Activated CD4-positive, alpha-beta memory T cell treated with anti-CD3 and anti-CD28 coated beads, Interleukin-2, amount 10 ng/mL, durations not matched to agents 7 days and 5 days (primary cell): ENCODE data around the gene SAMD4B. TPM values are rescaled to one million over a fixed set of nuclear protein-coding genes. Genes with fewer than 3 reads are reported as not detected.

Experiments used
- CTCF ChIA-PET: fragments of 350-600 bp; sonication (Branson Sonifier 250); formaldehyde crosslinking; loops from one replicate; lab custom pipeline; 2021; ENCODE audit warnings: antibody characterized with exemption, inconsistent platforms; lab: Charles Lee
- POLR2A ChIA-PET: fragments of 350-600 bp; sonication (Branson Sonifier 250); formaldehyde crosslinking; loops from one replicate; lab custom pipeline; 2021; ENCODE audit warnings: antibody characterized with exemption; lab: Charles Lee
- DNase-seq: peaks from one replicate; pipeline ENCODE4 v3.0.0-alpha.2; 2020
- H3K27ac Mint-ChIP-seq: one replicate; pipeline ENCODE4 v1.8.0; 2021; ENCODE audit warnings: mild to moderate bottlenecking, mixed read lengths
- H3K27me3 Mint-ChIP-seq: one replicate; pipeline ENCODE4 v1.8.0; 2021; ENCODE audit warnings: mixed read lengths
- H3K36me3 Mint-ChIP-seq: one replicate; pipeline ENCODE4 v1.8.0; 2021; ENCODE audit warnings: low read depth, mixed read lengths
- H3K4me1 Mint-ChIP-seq: one replicate; pipeline ENCODE4 v1.8.0; 2021; ENCODE audit warnings: mixed read lengths
- H3K4me3 Mint-ChIP-seq: one replicate; pipeline ENCODE4 v1.8.0; 2021; ENCODE audit warnings: mild to moderate bottlenecking, mixed read lengths
- H3K9me3 Mint-ChIP-seq: one replicate; pipeline ENCODE4 v1.8.0; 2021; ENCODE audit warnings: mixed read lengths
- total RNA-seq, 2 experiments: library from RNA; stranded (reverse); gene quantifications; one replicate each; pipeline ENCODE4 v1.2.3, GENCODE V29; 2021

Gene SAMD4B
- total RNA-seq, 2 experiments from 2014 or later: 53.9 to 54.8 TPM

- Mint-ChIP-seq H3K4me3 (peak overlapping the region; percentile 68), H3K36me3 (peaks cover 40% of the 10 kb centered on the region), H3K4me1 (peaks cover 75% of the 10 kb centered on the region), H3K27ac (peak overlapping the region; percentile 96), H3K27me3 (no peaks in the 10 kb centered on the region), H3K9me3 (no peaks in the 10 kb centered on the region)
- ChIA-PET POLR2A (interaction anchor here (0.8 to 7.7 kb wide), 15 partner anchors 9 to 444 kb away, joined by 3 to 195 read pairs (median 4); partner anchors contain the start of genes GMFG, PLEKHG2, RPS16 and SAMD4B), CTCF (interaction anchor here (0.8 to 3.5 kb wide), 16 partner anchors 9 to 853 kb away, joined by 3 to 113 read pairs (median 4); partner anchors contain the start of genes EID2, EID2B, GMFG and PLEKHG2)
- peak; percentile 79 for DNase-seq
Measured at GRCh38 chr19:39398297-39398864, 56.2 kb downstream of the SAMD4B start.

GRCh38 chr19:39399668-39400050 lies 57.4 kb downstream of the SAMD4B start:
- Mint-ChIP-seq H3K9me3 (no peaks in the 10 kb centered on the region), H3K36me3 (peaks cover 34% of the 10 kb centered on the region), H3K4me3 (no peak overlapping the region), H3K27me3 (no peaks in the 10 kb centered on the region), H3K27ac (peak overlapping the region; percentile 96), H3K4me1 (peaks cover 75% of the 10 kb centered on the region)
- POLR2A ChIA-PET: interaction anchor here (0.7 to 10.6 kb wide), 7 partner anchors 8 to 64 kb away, joined by 3 to 195 read pairs (median 60); partner anchors contain the start of genes GMFG, MED29, PAF1 and PLEKHG2
- CTCF ChIA-PET: interaction anchor here (2.8 to 3.5 kb wide), 3 partner anchors 8 to 12 kb away, joined by 30 to 113 read pairs (median 57); partner anchors contain the start of genes PLEKHG2 and ZFP36
- DNase-seq: no peak

GRCh38 chr19:39400061-39400460 lies 57.8 kb downstream of the SAMD4B start:
- DNase-seq: no peak
- H3K27ac Mint-ChIP-seq: peak overlapping the region; percentile 96
- peaks cover 76% of the 10 kb centered on the region for H3K4me1 Mint-ChIP-seq
- CTCF ChIA-PET: interaction anchor here (1.3 to 2.8 kb wide), 2 partner anchors 12 to 58 kb away, joined by 4 to 30 read pairs; partner anchors contain the start of genes PLEKHG2 and SAMD4B
- H3K9me3 Mint-ChIP-seq: no peaks in the 10 kb centered on the region
- peaks cover 31% of the 10 kb centered on the region for H3K36me3 Mint-ChIP-seq
- H3K27me3 Mint-ChIP-seq: no peaks in the 10 kb centered on the region
- POLR2A ChIA-PET: interaction anchor here (0.7 to 10.6 kb wide), 5 partner anchors 8 to 64 kb away, joined by 3 to 195 read pairs (median 157); partner anchors contain the start of genes GMFG, MED29, PAF1 and PLEKHG2
- no peak overlapping the region for H3K4me3 Mint-ChIP-seq

GRCh38 chr19:39401070-39401548 lies 58.9 kb downstream of the SAMD4B start:
- H3K36me3 Mint-ChIP-seq: peaks cover 23% of the 10 kb centered on the region
- peaks cover 80% of the 10 kb centered on the region for H3K4me1 Mint-ChIP-seq
- no peaks in the 10 kb centered on the region for H3K27me3 Mint-ChIP-seq
- no peaks in the 10 kb centered on the region for H3K9me3 Mint-ChIP-seq
- CTCF ChIA-PET: interaction anchor here (0.9 to 2.8 kb wide), 8 partner anchors 10 to 443 kb away, joined by 3 to 30 read pairs (median 4); partner anchors contain the start of genes EID2B, MED29, PAF1 and PLEKHG2
- peak overlapping the region; percentile 76 for H3K4me3 Mint-ChIP-seq
- no peak for DNase-seq
- POLR2A ChIA-PET: interaction anchor here (0.7 to 10.6 kb wide), 12 partner anchors 10 to 138 kb away, joined by 3 to 175 read pairs (median 4); partner anchors contain the start of genes GMFG, MED29, PAF1 and PLEKHG2
- peak overlapping the region; percentile 98 for H3K27ac Mint-ChIP-seq

- CTCF ChIA-PET: interaction anchor here (0.5 to 2.8 kb wide), 10 partner anchors 10 to 526 kb away, joined by 3 to 30 read pairs (median 4); partner anchors contain the start of genes EID2B, MED29, PAF1 and PLEKHG2
- no peaks in the 10 kb centered on the region for H3K27me3 Mint-ChIP-seq
Measured at GRCh38 chr19:39401549-39402345, 59.5 kb downstream of the SAMD4B start.

DNA sequence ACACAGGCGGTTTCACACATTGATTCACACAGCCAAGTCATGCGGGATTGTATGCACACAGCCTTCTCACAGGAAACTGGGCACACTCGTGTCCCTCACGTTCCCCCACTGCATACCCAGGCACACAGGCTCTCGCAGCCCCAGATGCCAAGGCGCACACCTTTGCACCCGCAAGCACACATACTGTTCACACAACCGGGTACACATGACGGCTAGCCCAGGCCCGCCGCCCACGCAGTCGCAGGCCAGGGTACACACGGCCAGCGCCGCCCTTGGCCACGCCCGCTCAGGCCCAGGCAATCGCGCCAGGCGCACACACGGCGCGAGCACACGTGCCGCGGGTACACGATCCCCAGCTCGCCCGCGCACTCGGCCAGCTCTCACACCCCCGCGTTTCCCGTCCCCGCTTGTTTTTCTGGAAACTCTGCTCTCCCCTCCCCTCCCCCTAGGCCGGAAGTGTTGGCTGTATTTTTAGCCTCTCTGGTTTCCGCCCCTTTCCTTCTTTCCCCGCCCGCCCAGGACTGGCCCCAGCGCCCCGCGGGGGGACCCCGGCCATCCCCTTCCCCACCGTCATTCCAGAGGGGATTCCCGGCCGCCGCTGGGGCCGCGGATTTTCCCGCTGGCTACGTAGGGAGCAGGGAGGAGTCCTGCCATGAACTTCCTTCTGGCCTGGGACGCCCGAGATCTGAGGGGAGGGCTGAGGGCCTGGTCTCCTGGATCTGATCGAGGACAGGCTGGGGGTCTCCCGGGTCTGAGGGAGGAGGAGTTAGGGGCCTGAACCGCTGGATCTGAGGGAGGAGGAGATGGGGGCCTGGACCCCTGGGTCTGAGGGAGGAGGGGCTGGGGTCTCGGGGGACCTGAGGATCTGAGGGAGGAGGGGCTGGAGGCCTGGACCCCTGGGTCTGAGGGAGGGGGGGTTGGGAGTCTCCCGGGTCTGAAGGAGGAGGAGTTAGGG lies 60.4 kb downstream of the SAMD4B start:
- DNase-seq: peak; percentile 90
- POLR2A ChIA-PET: interaction anchor here (0.9 to 10.6 kb wide), 10 partner anchors 9 to 67 kb away, joined by 3 to 175 read pairs (median 14); partner anchors contain the start of genes GMFG, MED29, PAF1 and PLEKHG2

More at GRCh38 chr19:39401549-39402345, 59.5 kb downstream of the SAMD4B start:
- peaks cover 83% of the 10 kb centered on the region for H3K4me1 Mint-ChIP-seq
- peak overlapping the region; percentile 98 for H3K27ac Mint-ChIP-seq
- peaks cover 23% of the 10 kb centered on the region for H3K36me3 Mint-ChIP-seq
- H3K9me3 Mint-ChIP-seq: no peaks in the 10 kb centered on the region
- DNase-seq: peak; percentile 91
- peak overlapping the region; percentile 76 for H3K4me3 Mint-ChIP-seq
- POLR2A ChIA-PET: interaction anchor here (0.6 to 10.6 kb wide), 14 partner anchors 10 to 138 kb away, joined by 3 to 175 read pairs (median 4); partner anchors contain the start of genes GMFG, MED29, PAF1 and PLEKHG2

DNA sequence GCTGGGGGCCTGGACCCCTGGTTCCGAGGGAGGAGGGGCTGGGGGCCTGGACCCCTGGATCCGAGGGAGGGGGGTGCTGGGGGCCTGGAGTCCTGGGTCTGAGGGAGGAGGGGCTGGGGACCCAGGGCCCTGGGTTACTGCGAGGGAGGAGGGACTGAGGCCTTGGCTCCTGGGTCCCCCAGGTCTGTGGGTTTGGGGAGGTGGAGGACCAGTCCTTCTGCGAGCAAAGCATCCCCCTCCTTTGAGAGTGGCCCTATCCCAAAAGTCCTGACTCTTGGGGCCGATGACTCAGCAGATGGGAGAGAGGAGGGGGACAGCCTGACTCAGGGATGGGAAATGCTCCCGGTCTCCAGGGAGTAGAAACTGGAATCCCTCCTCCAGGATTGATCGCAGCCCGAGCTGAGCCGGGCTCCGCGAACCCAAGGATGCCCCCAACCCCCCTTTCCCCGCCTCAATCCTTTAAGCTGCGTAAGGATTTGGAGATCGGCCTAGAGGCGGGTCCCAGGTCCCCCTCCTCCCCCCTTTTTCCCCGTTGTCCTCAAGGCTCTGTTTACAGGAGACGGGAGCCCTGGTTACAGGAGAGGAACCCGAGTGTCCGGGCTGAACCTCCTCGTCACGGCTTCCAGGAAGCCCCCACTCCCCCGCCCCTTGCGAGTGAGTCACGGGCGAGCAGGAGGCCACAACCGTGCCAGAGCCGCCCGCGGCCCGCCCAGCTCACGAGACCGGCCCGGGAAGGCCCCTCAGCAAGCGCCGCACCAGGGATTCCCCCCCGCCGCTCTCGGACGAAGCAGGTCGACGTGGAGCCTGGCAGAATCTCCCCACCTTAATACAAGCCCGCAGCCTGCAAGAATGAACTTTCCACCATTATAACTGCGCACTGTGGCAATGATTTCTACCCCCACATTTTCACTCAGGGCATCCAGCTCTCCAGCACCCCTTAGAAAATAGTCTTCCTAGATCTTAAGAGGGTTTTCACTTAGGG lies 61.4 kb downstream of the SAMD4B start:
- Mint-ChIP-seq H3K36me3 (peaks cover 33% of the 10 kb centered on the region), H3K27ac (peak overlapping the region; percentile 98), H3K27me3 (no peaks in the 10 kb centered on the region), H3K4me3 (peak overlapping the region; percentile 76), H3K9me3 (no peaks in the 10 kb centered on the region), H3K4me1 (peaks cover 65% of the 10 kb centered on the region)
- ChIA-PET POLR2A (interaction anchor here (0.9 to 10.6 kb wide), 8 partner anchors 8 to 67 kb away, joined by 3 to 175 read pairs (median 15); partner anchors contain the start of genes MED29, PAF1, PLEKHG2 and RPS16), CTCF (no interaction called here)
- peak; percentile 95 for DNase-seq

More for the DNA sequence above, 60.4 kb downstream of the SAMD4B start:
- CTCF ChIA-PET: interaction anchor here (0.5 to 2.8 kb wide), 4 partner anchors 9 to 526 kb away, joined by 3 to 30 read pairs (median 4); partner anchors contain the start of genes MED29, PAF1, PLEKHG2 and SAMD4B
- H3K36me3 Mint-ChIP-seq: peaks cover 28% of the 10 kb centered on the region
- no peaks in the 10 kb centered on the region for H3K27me3 Mint-ChIP-seq
- no peaks in the 10 kb centered on the region for H3K9me3 Mint-ChIP-seq
- peak overlapping the region; percentile 98 for H3K27ac Mint-ChIP-seq
- peaks cover 75% of the 10 kb centered on the region for H3K4me1 Mint-ChIP-seq
- peak overlapping the region; percentile 76 for H3K4me3 Mint-ChIP-seq

DNA sequence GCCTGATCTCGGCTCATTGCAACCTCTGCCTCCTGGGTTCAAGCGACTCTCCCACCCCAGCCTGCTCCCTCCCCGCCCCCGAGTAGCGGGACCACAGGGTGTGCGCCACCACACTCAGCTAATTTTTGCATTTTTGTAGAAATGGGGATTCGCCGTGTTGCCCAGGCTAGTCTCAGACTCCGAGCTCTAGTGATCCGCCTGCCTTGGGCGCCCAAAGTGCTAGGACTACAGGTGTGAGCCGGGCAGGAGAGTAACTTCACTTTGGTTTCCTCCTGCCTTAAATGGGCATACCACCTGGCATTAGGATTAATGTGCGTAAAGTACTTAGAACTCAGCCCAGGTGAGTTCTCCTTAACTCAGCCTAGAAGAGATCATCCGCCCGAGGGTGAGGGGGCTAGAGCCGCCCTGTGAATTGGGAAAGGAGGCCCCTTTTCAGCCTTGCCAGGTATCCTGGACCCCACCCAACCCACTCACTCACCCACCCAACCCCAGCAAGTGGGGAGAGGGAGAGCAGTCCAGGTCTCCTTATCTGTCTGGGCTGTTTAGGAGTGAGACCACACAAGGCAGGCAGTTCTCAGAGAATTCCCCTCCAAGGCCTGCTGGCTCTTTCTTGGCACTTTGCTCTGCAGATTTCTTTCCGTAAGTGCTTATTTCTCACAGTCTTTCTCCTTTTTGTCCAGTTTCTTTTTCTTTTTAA lies 63.2 kb downstream of the SAMD4B start:
- ChIA-PET CTCF (interaction anchor here (4.5 kb wide), 1 partner anchor 7 kb away, joined by 57 read pairs; no protein-coding TSS in a partner anchor), POLR2A (interaction anchor here (0.9 to 10.6 kb wide), 5 partner anchors 8 to 70 kb away, joined by 4 to 195 read pairs (median 60); partner anchors contain the start of genes GMFG, MED29, PAF1 and RPS16)
- Mint-ChIP-seq H3K4me1 (peaks cover 51% of the 10 kb centered on the region), H3K27ac (peak overlapping the region; percentile 82), H3K27me3 (no peaks in the 10 kb centered on the region), H3K4me3 (peak overlapping the region; percentile 86), H3K36me3 (peaks cover 35% of the 10 kb centered on the region), H3K9me3 (no peaks in the 10 kb centered on the region)
- no peak for DNase-seq

- Mint-ChIP-seq H3K27me3 (no peaks in the 10 kb centered on the region), H3K9me3 (no peaks in the 10 kb centered on the region), H3K36me3 (peaks cover 42% of the 10 kb centered on the region), H3K4me1 (peaks cover 52% of the 10 kb centered on the region), H3K4me3 (peak overlapping the region; percentile 86), H3K27ac (peak overlapping the region; percentile 82)
- CTCF ChIA-PET: interaction anchor here (4.5 kb wide), 1 partner anchor 8 kb away, joined by 57 read pairs; no protein-coding TSS in a partner anchor
- POLR2A ChIA-PET: interaction anchor here (0.7 to 10.6 kb wide), 7 partner anchors 9 to 71 kb away, joined by 4 to 195 read pairs (median 28); partner anchors contain the start of genes GMFG, MED29, PAF1 and RPS16
- peak; percentile 86 for DNase-seq
Measured at GRCh38 chr19:39405958-39406655, 63.9 kb downstream of the SAMD4B start.
